Measurements from ENCODE around the gene RGS16. TPM values are rescaled to one million over a fixed set of nuclear protein-coding genes. Genes with fewer than 3 reads are reported as not detected.

RGS16 gene
- total RNA-seq, 1 donor from 2014 or later: 12.5 TPM

DNA sequence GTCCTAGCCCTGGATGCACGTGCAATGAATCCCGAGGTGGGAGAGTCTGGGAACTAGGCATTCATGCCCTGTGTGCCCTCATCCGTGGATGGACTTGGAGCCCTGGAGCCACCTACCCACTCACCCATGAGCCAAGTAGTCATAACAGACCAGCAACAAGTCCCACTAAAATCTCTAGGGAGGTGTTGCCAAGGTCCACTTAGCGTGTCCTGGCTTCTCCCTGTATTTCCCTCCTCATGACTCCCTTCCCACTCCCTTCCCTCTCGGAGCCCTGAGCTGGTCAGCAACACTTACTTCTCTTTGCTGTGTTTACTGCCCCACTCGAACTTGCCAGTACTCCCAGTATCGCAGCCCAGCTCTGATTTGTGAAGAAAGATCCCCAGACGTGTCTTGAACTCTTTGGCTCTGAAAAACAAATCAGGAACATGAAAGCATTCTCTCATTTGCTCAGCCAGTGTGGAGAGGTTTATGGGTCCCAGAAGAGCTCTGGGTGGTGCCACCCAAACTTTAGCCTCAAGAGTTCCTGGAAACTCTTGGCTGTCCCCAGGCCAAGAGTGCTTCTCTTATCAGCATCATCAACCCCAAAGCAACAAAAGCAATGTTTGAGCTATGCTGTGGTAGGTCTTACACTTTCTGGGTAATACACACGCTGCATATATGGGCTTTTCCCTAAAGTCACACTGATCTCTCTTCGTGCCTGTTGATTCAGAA lies 1.1 kb downstream of the RGS16 start:
- H3K4me3 Mint-ChIP-seq: peak overlapping the region; percentile 80

DNA sequence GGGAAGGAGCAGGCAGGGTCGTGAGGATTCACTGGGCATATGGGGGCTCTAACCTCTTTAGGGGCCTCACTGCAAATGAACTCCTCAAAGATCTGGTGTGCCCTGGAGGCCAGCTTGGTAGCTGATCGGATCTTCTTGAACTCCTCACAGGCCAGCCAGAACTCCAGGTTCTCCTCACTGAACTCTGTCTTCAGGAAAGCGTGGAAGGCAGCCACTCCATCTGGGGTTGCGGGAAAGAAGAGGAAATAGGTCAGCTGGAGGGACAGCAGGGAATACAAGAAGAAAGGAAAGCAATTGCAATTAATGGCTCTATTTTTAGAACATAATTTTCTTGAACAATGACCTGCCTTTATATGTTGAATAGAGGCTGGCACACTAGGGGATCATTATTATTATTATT lies 2.3 kb downstream of the RGS16 start:
- Histone ChIP-seq H3K27me3 (peaks cover 31% of the 10 kb centered on the region), H3K9ac (no peak overlapping the region), H3F3A (ENCODE audit: low read depth) (peaks cover 16% of the 10 kb centered on the region), H3K9me3 (ENCODE audit: low read depth) (no peaks in the 10 kb centered on the region), H3K4me1 (peaks cover 30% of the 10 kb centered on the region), H3K4me2 (no peak overlapping the region), H4K20me1 (ENCODE audit: low read depth) (no peaks in the 10 kb centered on the region), H3K36me3 (no peaks in the 10 kb centered on the region), H3K27ac (no peak overlapping the region), H2AFZ (replicated peaks) (no peak overlapping the region), H3K4me3 (no peak overlapping the region), H3K79me2 (ENCODE audit: low read depth) (no peaks in the 10 kb centered on the region)
- DNase-seq (ENCODE audit: low spot score): no peak
- H3K36me3 Mint-ChIP-seq: no peaks in the 10 kb centered on the region
- no peak overlapping the region for H3K27ac Mint-ChIP-seq
- no peaks in the 10 kb centered on the region for H3K9me3 Mint-ChIP-seq
- peaks cover 17% of the 10 kb centered on the region for H3K27me3 Mint-ChIP-seq (ENCODE audit: insufficient read depth, low read depth)
- H3K4me3 Mint-ChIP-seq: no peak overlapping the region
- TF ChIP-seq, protein P1, sequence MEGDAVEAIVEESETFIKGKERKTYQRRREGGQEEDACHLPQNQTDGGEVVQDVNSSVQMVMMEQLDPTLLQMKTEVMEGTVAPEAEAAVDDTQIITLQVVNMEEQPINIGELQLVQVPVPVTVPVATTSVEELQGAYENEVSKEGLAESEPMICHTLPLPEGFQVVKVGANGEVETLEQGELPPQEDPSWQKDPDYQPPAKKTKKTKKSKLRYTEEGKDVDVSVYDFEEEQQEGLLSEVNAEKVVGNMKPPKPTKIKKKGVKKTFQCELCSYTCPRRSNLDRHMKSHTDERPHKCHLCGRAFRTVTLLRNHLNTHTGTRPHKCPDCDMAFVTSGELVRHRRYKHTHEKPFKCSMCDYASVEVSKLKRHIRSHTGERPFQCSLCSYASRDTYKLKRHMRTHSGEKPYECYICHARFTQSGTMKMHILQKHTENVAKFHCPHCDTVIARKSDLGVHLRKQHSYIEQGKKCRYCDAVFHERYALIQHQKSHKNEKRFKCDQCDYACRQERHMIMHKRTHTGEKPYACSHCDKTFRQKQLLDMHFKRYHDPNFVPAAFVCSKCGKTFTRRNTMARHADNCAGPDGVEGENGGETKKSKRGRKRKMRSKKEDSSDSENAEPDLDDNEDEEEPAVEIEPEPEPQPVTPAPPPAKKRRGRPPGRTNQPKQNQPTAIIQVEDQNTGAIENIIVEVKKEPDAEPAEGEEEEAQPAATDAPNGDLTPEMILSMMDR (IDR thresholded peaks at IDR 0.05): no peak
- TF ChIP-seq EZH2 (IDR thresholded peaks at IDR 0.05) (no peak), EZH2phosphoT487 (IDR thresholded peaks at IDR 0.05) (no peak)
- H3K4me1 Mint-ChIP-seq: peaks cover 30% of the 10 kb centered on the region

More for the DNA sequence above, 1.1 kb downstream of the RGS16 start:
- H3K4me3 ChIP-seq: peak overlapping the region; percentile 42
- H3K27me3 ChIP-seq: peaks cover 35% of the 10 kb centered on the region
- TF ChIP-seq EZH2phosphoT487 (IDR thresholded peaks at IDR 0.05): no peak
- TF ChIP-seq, protein P1 (IDR thresholded peaks at IDR 0.05): no peak
- no peak for TF ChIP-seq EZH2 (IDR thresholded peaks at IDR 0.05)
- H3K79me2 ChIP-seq (ENCODE audit: low read depth): no peaks in the 10 kb centered on the region
- H3K9me3 ChIP-seq (ENCODE audit: low read depth): no peaks in the 10 kb centered on the region
- no peaks in the 10 kb centered on the region for H4K20me1 ChIP-seq (ENCODE audit: low read depth)
- H3K4me1 Mint-ChIP-seq: peaks cover 39% of the 10 kb centered on the region
- no peaks in the 10 kb centered on the region for H3K36me3 Mint-ChIP-seq
- peaks cover 22% of the 10 kb centered on the region for H3F3A ChIP-seq (ENCODE audit: low read depth)
- no peak for DNase-seq (ENCODE audit: low spot score)
- peak overlapping the region; percentile 75 for H3K4me2 ChIP-seq
- H3K27ac ChIP-seq: no peak overlapping the region
- H3K9me3 Mint-ChIP-seq: no peaks in the 10 kb centered on the region
- H2AFZ ChIP-seq (replicated peaks): no peak overlapping the region
- H3K4me1 ChIP-seq: peaks cover 36% of the 10 kb centered on the region
- peaks cover 17% of the 10 kb centered on the region for H3K27me3 Mint-ChIP-seq (ENCODE audit: insufficient read depth, low read depth)
- no peak overlapping the region for H3K9ac ChIP-seq
- no peak overlapping the region for H3K27ac Mint-ChIP-seq
- no peaks in the 10 kb centered on the region for H3K36me3 ChIP-seq

DNA sequence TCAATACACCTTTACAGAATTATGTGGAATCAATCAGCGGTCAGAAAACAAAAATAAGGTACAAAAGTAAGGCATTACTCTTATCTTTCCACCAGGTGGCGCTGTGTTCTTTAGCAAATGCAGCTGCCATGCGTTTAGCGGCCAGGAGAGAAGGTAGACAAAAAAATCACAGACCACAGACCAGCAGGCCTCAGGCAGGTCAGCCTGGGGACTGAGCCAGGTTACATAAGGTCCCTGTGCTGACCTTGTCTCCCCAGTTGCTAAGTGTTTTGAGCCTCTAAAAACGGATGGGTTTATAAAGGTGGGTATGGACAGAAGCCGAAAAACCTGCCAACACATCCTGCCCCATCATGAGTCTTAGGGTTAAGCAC lies 2.8 kb downstream of the RGS16 start:
- H3K27ac Mint-ChIP-seq: no peak overlapping the region

More for the DNA sequence above, 2.8 kb downstream of the RGS16 start:
- DNase-seq (ENCODE audit: low spot score): peak; percentile 94
- no peak overlapping the region for H3K4me2 ChIP-seq
- H3K9me3 Mint-ChIP-seq: no peaks in the 10 kb centered on the region
- no peak overlapping the region for H3K4me3 ChIP-seq
- no peaks in the 10 kb centered on the region for H4K20me1 ChIP-seq (ENCODE audit: low read depth)
- H3K27me3 Mint-ChIP-seq (ENCODE audit: insufficient read depth, low read depth): peaks cover 15% of the 10 kb centered on the region
- H3K4me1 ChIP-seq: peaks cover 25% of the 10 kb centered on the region
- H3K27ac ChIP-seq: no peak overlapping the region
- H3K79me2 ChIP-seq (ENCODE audit: low read depth): no peaks in the 10 kb centered on the region
- no peaks in the 10 kb centered on the region for H3K36me3 ChIP-seq
- H3K4me1 Mint-ChIP-seq: peaks cover 25% of the 10 kb centered on the region
- H3K4me3 Mint-ChIP-seq: no peak overlapping the region
- no peak overlapping the region for H3K9ac ChIP-seq
- peaks cover 31% of the 10 kb centered on the region for H3K27me3 ChIP-seq
- H3K36me3 Mint-ChIP-seq: no peaks in the 10 kb centered on the region
- no peak for TF ChIP-seq EZH2phosphoT487 (IDR thresholded peaks at IDR 0.05)
- TF ChIP-seq, protein P1 (IDR thresholded peaks at IDR 0.05): peak; percentile 90
- no peaks in the 10 kb centered on the region for H3K9me3 ChIP-seq (ENCODE audit: low read depth)
- peaks cover 15% of the 10 kb centered on the region for H3F3A ChIP-seq (ENCODE audit: low read depth)
- no peak overlapping the region for H2AFZ ChIP-seq (replicated peaks)

All from neural progenitor cell (in vitro differentiated cells).